Right lung (tissue), 5 donors: Measurements from ENCODE around the gene SERHL2. TPM values are rescaled to one million over a fixed set of nuclear protein-coding genes. Genes with fewer than 3 reads are reported as not detected.

Source experiments
- polyA plus RNA-seq, 5 donors: library from polyadenylated mRNA; unstranded; fragments of 120-200 nt; gene quantifications; one replicate each; pipeline versions ENCODE4 v1.2.1 to v1.2.3, GENCODE V29; 2013; ENCODE audit warnings: inconsistent platforms in 1 of 5, low replicate concordance in 1 of 5; ENCODE audit not compliant: insufficient read length in 5 of 5, insufficient read depth in 1 of 5

Gene SERHL2
- polyA plus RNA-seq, 5 donors = 5.8 to 11.8 (median 7.2) TPM

Other genes starting within 250 kb of the SERHL2 start
- gene NFAM1, start 121.6 kb upstream of the SERHL2 start, polyA plus RNA-seq = 1 to 10 TPM in 3 of 5 donors, under 1 TPM in 2; 0.60 to 1.4 (median 1.2) TPM
- gene RRP7A, start 34.2 kb upstream of the SERHL2 start, polyA plus RNA-seq = 10 to 100 TPM; 25.8 to 45.9 (median 29.5) TPM
- gene POLDIP3, start 60.9 kb downstream of the SERHL2 start, polyA plus RNA-seq = 100 to 1,000 TPM; 106 to 116 (median 111) TPM
- under 1 TPM in 2 of 5 donors, not detected in 3; 0.15 to 0.18 TPM for gene ATP5MGL, start 86.6 kb downstream of the SERHL2 start, polyA plus RNA-seq
- 100 to 1,000 TPM; 120 to 176 (median 128) TPM for gene CYB5R3, start 95.4 kb downstream of the SERHL2 start, polyA plus RNA-seq
- 1 to 10 TPM; 1.8 to 4.8 (median 2.7) TPM for gene A4GALT, start 166.9 kb downstream of the SERHL2 start, polyA plus RNA-seq